ENCODE measurements around the gene RBP4.

- no peak for TF ChIP-seq POLR2A (IDR thresholded peaks at IDR 0.05)
- no peak for TF ChIP-seq CTCF (IDR thresholded peaks at IDR 0.05)
- TF ChIP-seq POLR2AphosphoS5 (IDR thresholded peaks at IDR 0.05): no peak
Observed at GRCh38 chr10:93628858-93629257, 27.8 kb upstream of the RBP4 start.
